HG02885 (cell line): ENCODE data around the gene AGK.

ENCODE experiments used
- ATAC-seq: cut with Tn5 transposase; IDR thresholded peaks from one replicate; pipeline ENCODE4 v1.9.1; 2021; ENCODE audit warnings: mild to moderate bottlenecking; ENCODE audit not compliant: unreplicated experiment, poor library complexity

AGK gene

GRCh38 chr7:141551094-141551781 is at the start of gene AGK:
TSS of gene AGK (plus strand) at chr7:141551410. CDS start at chr7:141555467, 4,057 bp downstream.
- ATAC-seq: peak; percentile 94

DNA sequence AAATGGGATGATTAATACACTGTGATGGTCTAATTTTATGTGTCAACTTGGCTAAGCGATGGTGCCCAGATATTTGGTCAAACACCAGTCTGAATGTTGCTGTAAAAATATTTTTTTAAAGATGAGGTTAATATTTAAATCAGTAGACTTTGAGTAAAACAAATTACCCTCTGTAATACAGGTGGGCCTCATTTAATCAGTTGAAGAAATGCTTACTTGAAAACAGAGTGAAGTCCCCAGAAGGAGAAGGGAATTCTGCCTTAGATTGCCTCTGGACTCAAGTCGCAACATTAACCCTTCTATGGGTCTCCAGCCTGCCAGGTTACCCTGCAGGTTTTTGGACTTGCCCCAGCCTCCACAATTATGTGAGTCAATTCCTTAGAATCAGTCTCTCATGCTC is 49.8 kb upstream of the AGK start:
- no peak for ATAC-seq

GRCh38 chr7:141511316-141511675 is 39.9 kb upstream of the AGK start:
- ATAC-seq: no peak

DNA sequence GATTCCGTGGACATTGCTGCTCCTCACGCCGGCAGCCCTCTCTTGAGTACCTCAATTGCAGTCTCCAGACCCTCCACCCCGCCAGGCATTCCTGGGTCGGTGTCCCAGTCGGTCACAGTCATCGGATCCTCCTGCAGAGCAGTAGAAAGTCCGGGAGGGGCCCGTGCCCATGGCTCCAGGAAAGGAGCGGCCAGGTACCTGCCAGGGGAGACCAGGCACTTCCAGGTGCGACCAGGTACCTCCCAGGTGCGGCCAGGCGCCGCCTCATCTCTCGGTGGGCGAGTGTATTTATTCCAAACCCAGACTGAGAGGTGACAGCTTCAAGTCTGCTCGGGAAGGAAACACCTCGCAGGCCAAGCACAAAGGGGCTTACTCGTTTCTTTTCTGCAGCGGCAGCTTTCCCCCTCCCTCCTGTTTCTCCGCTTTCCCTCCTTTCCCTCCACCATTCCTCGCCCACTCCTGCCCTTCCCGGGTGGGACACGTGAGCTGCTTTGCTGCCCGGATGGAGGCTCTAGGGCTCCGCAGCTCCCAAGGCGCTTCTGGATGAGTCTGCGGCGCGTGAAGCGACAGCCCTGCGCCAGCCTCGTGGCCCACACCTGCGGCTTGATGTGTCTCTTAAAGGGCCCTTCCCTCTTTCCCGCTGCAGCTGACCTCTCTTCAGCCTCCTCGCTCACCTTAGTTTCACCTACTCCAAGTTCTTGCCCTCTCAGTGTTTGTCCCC is 39.4 kb upstream of the AGK start:
- no peak for ATAC-seq

DNA sequence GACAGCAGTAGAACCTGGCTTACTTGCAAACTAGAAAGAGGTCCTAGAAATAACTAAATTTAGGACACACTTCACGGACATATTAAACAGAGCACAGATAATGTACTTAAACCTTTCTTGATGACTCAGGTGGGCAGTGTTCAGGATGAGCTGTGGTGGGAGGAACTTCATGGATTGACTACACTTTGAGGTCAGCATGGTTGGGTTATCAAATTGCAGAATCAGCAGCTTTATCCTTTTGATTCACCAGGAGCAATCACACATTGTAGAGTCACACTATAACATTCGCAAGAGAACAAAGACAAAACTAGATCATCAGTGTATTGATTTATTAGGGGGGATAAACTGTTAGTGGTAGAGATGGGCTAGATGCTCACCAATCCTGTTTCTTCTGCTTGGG is 38.6 kb upstream of the AGK start:
- no peak for ATAC-seq

- ATAC-seq: no peak
Measured at GRCh38 chr7:141513720-141514119, 37.5 kb upstream of the AGK start.

DNA sequence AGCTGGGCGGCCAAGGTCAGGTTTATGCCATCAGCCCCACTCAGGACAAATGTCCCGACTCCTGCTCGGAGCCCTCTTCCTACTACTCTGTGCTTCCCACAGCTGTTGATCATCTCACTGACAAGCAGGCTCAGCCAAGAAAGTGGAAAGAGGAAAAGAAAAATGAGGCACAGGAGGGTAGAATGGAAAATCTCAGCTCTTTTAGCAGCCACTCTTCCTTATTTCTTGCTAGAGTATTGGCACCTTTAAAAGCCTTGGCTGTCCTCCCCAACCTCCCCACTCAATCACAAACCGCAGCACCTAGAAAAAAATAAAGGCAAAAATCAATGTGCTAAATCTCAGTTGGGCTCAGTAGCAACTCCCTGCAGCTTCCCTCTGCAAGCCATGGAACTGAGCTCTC is 35.3 kb upstream of the AGK start:
- ATAC-seq: no peak

- ATAC-seq: no peak
Measured at GRCh38 chr7:141519623-141520022, 31.6 kb upstream of the AGK start.

DNA sequence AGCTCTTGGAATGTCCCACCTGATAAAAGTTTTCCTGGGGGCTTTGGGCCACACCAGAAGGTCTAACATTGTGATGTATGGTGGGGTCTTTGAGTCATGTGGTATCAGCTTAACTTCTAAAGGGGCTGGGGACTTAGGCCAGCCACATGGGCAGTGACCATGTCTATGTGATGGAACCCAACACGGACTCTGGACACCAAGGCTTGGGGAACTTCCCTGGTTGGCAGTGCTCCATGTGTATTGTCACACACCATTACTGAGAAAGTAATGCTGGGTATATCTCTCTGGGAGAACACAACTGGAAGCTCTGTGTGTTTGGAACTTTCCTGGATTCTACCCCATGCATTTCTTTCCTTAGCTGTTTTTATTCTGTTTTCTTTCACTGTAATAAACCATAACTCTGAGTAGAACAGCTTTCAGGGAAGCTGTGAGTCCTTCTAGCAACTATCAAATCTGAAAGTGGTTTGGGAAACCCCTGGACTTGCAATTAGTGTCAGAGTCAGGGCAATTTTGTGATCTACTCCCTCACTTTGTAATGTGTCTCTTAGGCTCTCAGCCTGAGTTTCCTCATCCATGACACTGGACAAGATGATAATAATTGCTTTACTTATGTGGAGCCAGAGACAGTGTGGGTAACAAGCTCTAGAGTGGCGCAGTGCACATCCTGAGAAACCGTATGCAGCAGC is 28.4 kb upstream of the AGK start:
- no peak for ATAC-seq

GRCh38 chr7:141525973-141526514 is 25.2 kb upstream of the AGK start:
- no peak for ATAC-seq

GRCh38 chr7:141527076-141527475 is 24.1 kb upstream of the AGK start:
- ATAC-seq: no peak

GRCh38 chr7:141528399-141528798 is 22.8 kb upstream of the AGK start:
- no peak for ATAC-seq

GRCh38 chr7:141533149-141533949 is 17.9 kb upstream of the AGK start:
- ATAC-seq: peak; percentile 67

DNA sequence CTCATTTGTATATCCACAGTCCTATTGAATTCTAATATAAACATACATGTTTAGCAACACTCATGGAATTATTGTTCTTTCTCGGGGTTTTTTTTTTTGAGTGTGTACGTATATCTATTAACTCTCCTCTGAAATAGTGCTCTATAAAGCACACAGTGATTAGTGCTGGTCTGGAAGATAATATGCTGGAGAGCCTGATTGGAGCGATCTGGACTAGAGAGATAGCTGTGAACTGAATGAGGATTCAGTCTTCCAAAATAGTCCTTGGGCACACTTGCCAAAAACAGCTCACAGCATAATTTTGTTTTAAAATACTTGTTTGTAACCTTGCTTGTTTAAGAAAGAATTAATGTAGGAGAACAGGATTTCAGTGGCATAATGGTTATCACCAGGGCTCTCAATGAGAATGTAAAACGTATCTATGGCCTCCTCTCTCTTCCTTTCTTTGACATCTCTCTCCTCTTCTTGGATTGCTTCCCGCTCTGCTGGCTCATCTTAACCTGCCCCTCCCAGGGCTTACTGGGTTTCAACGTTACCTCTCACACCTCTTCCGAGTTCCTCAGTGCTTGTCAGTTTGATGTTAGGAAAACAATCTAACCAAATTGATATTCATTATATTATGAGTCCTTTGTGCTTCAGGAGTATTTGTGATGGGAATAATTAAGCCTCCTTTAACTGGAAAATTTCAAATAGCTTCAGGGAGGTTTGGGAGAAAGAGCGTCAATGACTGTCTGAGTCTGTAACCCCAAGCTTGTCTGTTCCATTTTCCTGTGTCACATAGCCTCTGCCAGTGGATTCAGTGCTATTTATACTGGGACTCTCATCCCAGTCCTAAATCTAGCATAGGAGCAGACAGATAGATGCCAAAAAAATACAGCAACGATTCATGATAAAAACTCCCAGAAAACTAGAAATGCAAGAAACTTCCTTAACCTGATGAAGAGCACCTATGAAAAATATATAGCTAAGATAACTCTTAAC is 16.2 kb upstream of the AGK start:
- no peak for ATAC-seq

- no peak for ATAC-seq
Measured at GRCh38 chr7:141537906-141538305, 13.3 kb upstream of the AGK start.

DNA sequence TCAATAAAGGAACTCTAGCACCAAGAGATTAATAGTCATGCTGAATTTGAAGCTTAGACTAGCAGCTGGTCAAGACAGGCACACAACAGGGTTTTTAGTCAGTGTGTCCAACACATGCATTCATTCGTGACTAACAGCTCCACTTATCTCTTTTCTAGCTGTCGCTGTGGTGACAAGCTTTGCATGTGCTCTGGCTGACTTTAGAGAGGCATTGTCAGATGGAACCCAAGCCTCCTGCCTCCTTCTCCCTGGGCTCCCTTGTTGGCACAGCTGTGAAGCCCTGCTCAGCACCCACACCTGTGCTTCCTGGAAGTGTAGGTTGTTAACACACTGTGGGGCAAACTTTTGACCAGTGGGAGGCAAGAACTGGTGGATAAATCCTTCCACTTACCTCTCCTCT is 9.8 kb upstream of the AGK start:
- ATAC-seq: no peak

- no peak for ATAC-seq
Measured at GRCh38 chr7:141544831-141545230, 6.4 kb upstream of the AGK start.

DNA sequence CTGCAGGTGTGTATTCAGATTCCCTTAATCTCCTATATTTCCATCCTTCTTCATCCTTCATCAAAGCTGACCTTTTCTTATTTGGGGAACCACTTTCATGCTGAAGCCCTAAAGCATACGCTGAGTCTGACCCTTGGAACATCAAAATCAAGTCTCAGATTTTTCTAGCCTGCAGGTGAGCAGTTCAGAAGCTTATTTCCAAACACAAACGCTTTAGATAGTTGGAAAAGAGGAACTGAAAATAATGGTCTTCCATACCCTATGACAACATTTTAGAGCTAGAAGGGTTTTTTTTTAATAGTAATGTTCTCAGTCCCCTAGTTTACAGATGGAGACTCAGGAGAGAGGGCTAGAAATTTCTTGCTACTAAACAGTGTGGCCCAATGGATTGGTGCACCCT is 1.6 kb upstream of the AGK start:
- ATAC-seq: no peak

GRCh38 chr7:141550386-141551093 is 670 bp upstream of the AGK start:
- ATAC-seq: peak; percentile 16
